ENCODE measurements around the gene PPIL4. TPM values are rescaled to one million over a fixed set of nuclear protein-coding genes. Genes with fewer than 3 reads are reported as not detected.

PPIL4 gene, protein sequence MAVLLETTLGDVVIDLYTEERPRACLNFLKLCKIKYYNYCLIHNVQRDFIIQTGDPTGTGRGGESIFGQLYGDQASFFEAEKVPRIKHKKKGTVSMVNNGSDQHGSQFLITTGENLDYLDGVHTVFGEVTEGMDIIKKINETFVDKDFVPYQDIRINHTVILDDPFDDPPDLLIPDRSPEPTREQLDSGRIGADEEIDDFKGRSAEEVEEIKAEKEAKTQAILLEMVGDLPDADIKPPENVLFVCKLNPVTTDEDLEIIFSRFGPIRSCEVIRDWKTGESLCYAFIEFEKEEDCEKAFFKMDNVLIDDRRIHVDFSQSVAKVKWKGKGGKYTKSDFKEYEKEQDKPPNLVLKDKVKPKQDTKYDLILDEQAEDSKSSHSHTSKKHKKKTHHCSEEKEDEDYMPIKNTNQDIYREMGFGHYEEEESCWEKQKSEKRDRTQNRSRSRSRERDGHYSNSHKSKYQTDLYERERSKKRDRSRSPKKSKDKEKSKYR
- polyA plus RNA-seq: 35.6 TPM
- long read RNA-seq, donor 1, partial matches to known transcripts: 0 of 3 reads
- long read RNA-seq, donor 1, other reads (novel, unspliced or antisense): 0 of 3 reads
- long read RNA-seq, donor 2, transcript PPIL4-201 (13 exons, 2,232 nt): major isoform, 9 of 9 reads
- long read RNA-seq, donor 2, partial matches to known transcripts: 0 of 9 reads
- long read RNA-seq, donor 2, other reads (novel, unspliced or antisense): 0 of 9 reads
- long read RNA-seq, donor 3, transcript PPIL4-201 (13 exons, 2,232 nt): major isoform, 12 of 32 reads
- long read RNA-seq, donor 3, partial matches to known transcripts: 20 of 32 reads
- long read RNA-seq, donor 3, other reads (novel, unspliced or antisense): 0 of 32 reads
- long read RNA-seq, donor 4: 0 reads
- long read RNA-seq, donor 5, transcript PPIL4-201 (13 exons, 2,232 nt): major isoform, 8 of 8 reads
- long read RNA-seq, donor 5, partial matches to known transcripts: 0 of 8 reads
- long read RNA-seq, donor 5, other reads (novel, unspliced or antisense): 0 of 8 reads
- long read RNA-seq, donor 6, partial matches to known transcripts: 5 of 7 reads
- long read RNA-seq, donor 6, other reads (novel, unspliced or antisense): 0 of 7 reads
- long read RNA-seq, donor 7, partial matches to known transcripts: 0 of 1 reads
- long read RNA-seq, donor 7, other reads (novel, unspliced or antisense): 0 of 1 reads
- long read RNA-seq, donor 8, transcript PPIL4-201 (13 exons, 2,232 nt): major isoform, 5 of 10 reads
- long read RNA-seq, donor 8, partial matches to known transcripts: 5 of 10 reads
- long read RNA-seq, donor 8, other reads (novel, unspliced or antisense): 0 of 10 reads
- long read RNA-seq, donor 9, partial matches to known transcripts: 7 of 10 reads
- long read RNA-seq, donor 9, other reads (novel, unspliced or antisense): 0 of 10 reads
- long read RNA-seq, donor 10, transcript PPIL4-201 (13 exons, 2,232 nt): major isoform, 9 of 19 reads
- long read RNA-seq, donor 10, partial matches to known transcripts: 9 of 19 reads
- long read RNA-seq, donor 10, other reads (novel, unspliced or antisense): 0 of 19 reads
- long read RNA-seq, donor 11, transcript PPIL4-201 (13 exons, 2,232 nt): major isoform, 6 of 7 reads
- long read RNA-seq, donor 11, partial matches to known transcripts: 0 of 7 reads
- long read RNA-seq, donor 11, other reads (novel, unspliced or antisense): 0 of 7 reads

DNA sequence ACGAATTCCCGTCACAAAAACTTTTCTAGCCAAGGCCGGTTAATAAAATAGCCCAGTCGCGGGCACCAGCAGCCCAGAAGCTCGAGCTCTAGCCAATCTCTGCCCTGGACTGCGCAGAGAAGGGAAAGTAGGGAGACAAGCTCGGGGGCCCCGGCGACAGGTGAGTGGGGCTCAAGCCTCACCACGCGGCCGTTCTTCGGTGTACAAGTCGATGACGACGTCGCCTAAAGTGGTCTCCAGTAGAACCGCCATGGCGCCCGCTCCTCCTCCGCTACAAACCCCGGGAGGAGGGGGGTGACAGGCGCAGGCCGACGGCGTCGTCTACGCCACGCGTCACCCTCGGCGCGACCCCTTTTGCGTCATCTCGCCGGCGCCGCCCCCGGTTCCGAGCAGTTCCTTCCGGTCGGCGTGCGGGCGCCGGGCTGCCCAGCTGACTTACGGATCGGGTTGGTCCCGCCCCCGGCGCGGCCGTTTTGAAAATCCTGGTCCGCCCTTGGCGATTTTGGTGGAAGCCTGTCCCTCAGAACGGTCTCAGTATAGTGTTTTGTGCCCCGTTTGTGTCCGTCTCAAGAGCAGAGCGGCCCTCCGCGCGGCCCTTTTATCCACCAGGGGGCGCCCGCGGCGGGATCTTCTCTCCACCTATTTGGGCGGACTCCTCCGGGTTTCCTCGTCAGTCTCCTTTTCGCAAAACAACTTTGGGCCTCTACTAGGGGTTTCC is at the start of gene PPIL4:
TSS of gene PPIL4 (minus strand) at position 290 of the 718 bp plus-strand sequence. CDS start at position 252, 38 bp downstream.
- peak; percentile 97 for DNase-seq
- H3K27me3 ChIP-seq (ENCODE audit: control insufficient read depth, insufficient read depth, low read length): peaks cover 9% of the 10 kb centered on the region
- WGBS (ENCODE audit: insufficient coverage, low lambda C conversion rate): 0% methylated on average over 7 of the region's 71 CpGs
- peak within 1 kb of the TSS; percentile 90 for H3K4me3 ChIP-seq (ENCODE audit: low read length)
- H3K4me1 ChIP-seq (ENCODE audit: control insufficient read depth, insufficient read depth, low read length): peaks cover 8% of the 10 kb centered on the region
- H3K9me3 ChIP-seq (ENCODE audit: control insufficient read depth, low read depth, low read length): no peaks in the 10 kb centered on the region
- no peaks in the 10 kb centered on the region for H3K36me3 ChIP-seq (ENCODE audit: control insufficient read depth, insufficient read depth, low read length)
- H3K27ac ChIP-seq (ENCODE audit: low read length): peak within 1 kb of the TSS; percentile 99

DNA sequence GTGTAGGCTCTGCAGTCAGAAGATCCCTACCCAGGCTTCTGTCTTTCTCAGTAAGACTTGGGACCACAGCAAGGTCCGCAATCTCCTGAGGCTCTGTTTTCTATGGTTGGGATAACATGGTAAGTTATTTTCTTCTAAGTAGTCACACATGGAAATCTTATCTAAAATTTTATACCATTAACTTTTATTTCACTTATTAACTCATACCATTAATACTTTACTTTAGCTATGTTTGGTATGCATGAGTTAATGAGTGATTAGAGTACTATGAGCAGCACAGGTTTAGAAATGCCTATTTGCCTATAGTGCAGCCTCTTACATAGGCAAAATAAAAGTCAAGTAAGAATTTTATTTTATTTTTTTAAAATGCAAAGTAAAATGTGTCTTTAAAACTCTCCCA is 47.6 kb upstream of the PPIL4 start:
- no peak overlapping the region for H3K27ac ChIP-seq (ENCODE audit: low read length)
- H3K27me3 ChIP-seq (ENCODE audit: control insufficient read depth, insufficient read depth, low read length): no peaks in the 10 kb centered on the region
- no peaks in the 10 kb centered on the region for H3K9me3 ChIP-seq (ENCODE audit: control insufficient read depth, low read depth, low read length)
- no peak overlapping the region for H3K4me3 ChIP-seq (ENCODE audit: low read length)
- no CpG with 5 or more reads among the region's 1 CpG for WGBS (ENCODE audit: insufficient coverage, low lambda C conversion rate)
- peaks cover 45% of the 10 kb centered on the region for H3K36me3 ChIP-seq (ENCODE audit: control insufficient read depth, insufficient read depth, low read length)
- H3K4me1 ChIP-seq (ENCODE audit: control insufficient read depth, insufficient read depth, low read length): no peaks in the 10 kb centered on the region
- peak in 1 of 2 donors; percentile 17 for DNase-seq

DNA sequence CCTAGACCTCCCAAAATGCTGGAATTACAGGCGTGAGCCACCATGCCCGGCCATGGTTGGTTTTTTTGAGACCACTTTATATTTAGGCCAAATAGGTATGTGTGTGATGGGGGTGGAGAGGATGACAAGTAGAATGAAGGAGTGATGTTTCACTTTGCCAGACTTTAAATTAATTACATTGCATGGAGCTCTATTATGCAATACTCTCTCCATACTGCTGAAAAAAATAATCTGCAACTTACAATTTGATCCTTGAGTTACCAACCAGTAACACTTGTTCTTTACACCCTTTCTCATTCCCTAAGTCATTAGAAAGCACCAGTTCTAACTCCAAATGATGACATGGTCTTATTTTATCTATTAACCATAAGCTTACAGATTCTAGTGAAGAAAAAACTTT is 47.1 kb upstream of the PPIL4 start:
- no CpG with 5 or more reads among the region's 2 CpGs for WGBS (ENCODE audit: insufficient coverage, low lambda C conversion rate)
- no peak overlapping the region for H3K4me3 ChIP-seq (ENCODE audit: low read length)
- no peaks in the 10 kb centered on the region for H3K9me3 ChIP-seq (ENCODE audit: control insufficient read depth, low read depth, low read length)
- no peak for DNase-seq
- H3K27me3 ChIP-seq (ENCODE audit: control insufficient read depth, insufficient read depth, low read length): no peaks in the 10 kb centered on the region
- H3K27ac ChIP-seq (ENCODE audit: low read length): no peak overlapping the region
- H3K36me3 ChIP-seq (ENCODE audit: control insufficient read depth, insufficient read depth, low read length): peaks cover 41% of the 10 kb centered on the region
- no peaks in the 10 kb centered on the region for H3K4me1 ChIP-seq (ENCODE audit: control insufficient read depth, insufficient read depth, low read length)

DNA sequence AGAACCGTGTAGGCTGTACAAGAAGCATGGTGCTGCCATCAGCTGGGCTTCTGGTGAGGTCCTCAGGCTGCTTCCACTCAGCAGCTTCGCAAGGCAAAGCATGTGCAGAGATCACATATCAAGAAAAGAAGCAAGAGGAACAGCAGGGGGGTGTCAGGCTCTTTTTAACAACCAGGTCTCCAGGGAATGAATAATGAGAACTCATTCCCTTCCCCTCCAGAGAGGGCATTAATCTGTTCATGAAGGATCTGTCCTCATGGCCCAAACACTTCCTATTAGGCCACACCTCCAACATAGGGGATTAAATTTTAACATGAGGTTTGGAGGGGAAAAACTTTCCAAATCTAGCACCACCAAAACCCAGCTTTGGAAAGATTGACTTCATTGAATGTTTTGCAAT is 40.3 kb upstream of the PPIL4 start:
- H3K9me3 ChIP-seq (ENCODE audit: control insufficient read depth, low read depth, low read length): no peaks in the 10 kb centered on the region
- 100% methylated on average over 1 of the region's 2 CpGs for WGBS (ENCODE audit: insufficient coverage, low lambda C conversion rate)
- peaks cover 42% of the 10 kb centered on the region for H3K36me3 ChIP-seq (ENCODE audit: control insufficient read depth, insufficient read depth, low read length)

DNA sequence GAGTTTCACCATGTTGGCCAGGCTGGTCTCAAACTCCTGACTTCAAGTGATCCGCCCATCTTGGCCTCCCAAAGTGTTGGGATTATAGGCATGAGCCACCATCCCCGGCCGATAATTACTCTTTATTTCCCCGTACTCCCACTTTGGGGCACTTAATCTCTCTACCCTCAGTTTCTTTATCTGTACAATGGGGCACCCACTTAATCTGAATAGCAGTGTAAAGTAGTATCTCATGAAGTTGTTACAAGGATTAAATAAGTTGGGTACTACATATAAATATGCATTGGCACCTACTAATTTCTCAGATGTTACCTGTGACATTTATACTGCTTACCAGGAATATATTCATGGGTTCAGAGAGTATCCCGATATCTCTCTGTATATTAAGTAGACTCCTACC is 35.5 kb upstream of the PPIL4 start:
- Histone ChIP-seq H3K9me3 (ENCODE audit: control insufficient read depth, low read depth, low read length) (no peaks in the 10 kb centered on the region), H3K36me3 (ENCODE audit: control insufficient read depth, insufficient read depth, low read length) (peaks cover 32% of the 10 kb centered on the region), H3K27ac (ENCODE audit: low read length) (no peak overlapping the region), H3K4me3 (ENCODE audit: low read length) (no peak overlapping the region), H3K4me1 (ENCODE audit: control insufficient read depth, insufficient read depth, low read length) (no peaks in the 10 kb centered on the region), H3K27me3 (ENCODE audit: control insufficient read depth, insufficient read depth, low read length) (no peaks in the 10 kb centered on the region)
- no CpG with 5 or more reads among the region's 5 CpGs for WGBS (ENCODE audit: insufficient coverage, low lambda C conversion rate)
- DNase-seq: no peak

More for the DNA sequence above, 40.3 kb upstream of the PPIL4 start:
- Histone ChIP-seq H3K4me3 (ENCODE audit: low read length) (no peak overlapping the region), H3K4me1 (ENCODE audit: control insufficient read depth, insufficient read depth, low read length) (no peaks in the 10 kb centered on the region), H3K27me3 (ENCODE audit: control insufficient read depth, insufficient read depth, low read length) (no peaks in the 10 kb centered on the region), H3K27ac (ENCODE audit: low read length) (no peak overlapping the region)
- DNase-seq: no peak

DNA sequence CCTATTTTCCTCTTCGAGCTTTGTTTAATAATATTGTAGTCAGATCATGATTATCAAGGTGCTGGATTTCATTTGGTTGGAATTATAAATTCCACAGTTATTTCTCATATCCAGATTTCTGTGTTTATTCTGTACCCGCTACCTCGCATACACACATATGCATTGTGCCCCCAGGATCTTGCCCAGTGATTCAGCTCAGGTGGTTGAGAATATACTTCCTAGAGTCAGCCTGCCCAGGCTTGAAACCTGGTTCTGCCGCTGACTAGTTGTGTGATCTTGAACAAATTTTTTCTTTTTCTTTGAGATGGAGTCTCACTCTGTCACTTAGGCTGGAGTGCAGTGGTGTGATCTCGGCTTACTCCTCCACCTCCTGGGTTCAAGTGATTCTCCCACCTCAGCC is 35.0 kb upstream of the PPIL4 start:
- no peak overlapping the region for H3K4me3 ChIP-seq (ENCODE audit: low read length)
- peaks cover 32% of the 10 kb centered on the region for H3K36me3 ChIP-seq (ENCODE audit: control insufficient read depth, insufficient read depth, low read length)
- H3K27ac ChIP-seq (ENCODE audit: low read length): no peak overlapping the region
- no peaks in the 10 kb centered on the region for H3K27me3 ChIP-seq (ENCODE audit: control insufficient read depth, insufficient read depth, low read length)
- no peaks in the 10 kb centered on the region for H3K9me3 ChIP-seq (ENCODE audit: control insufficient read depth, low read depth, low read length)
- no CpG with 5 or more reads among the region's 5 CpGs for WGBS (ENCODE audit: insufficient coverage, low lambda C conversion rate)
- H3K4me1 ChIP-seq (ENCODE audit: control insufficient read depth, insufficient read depth, low read length): no peaks in the 10 kb centered on the region
- no peak for DNase-seq

DNA sequence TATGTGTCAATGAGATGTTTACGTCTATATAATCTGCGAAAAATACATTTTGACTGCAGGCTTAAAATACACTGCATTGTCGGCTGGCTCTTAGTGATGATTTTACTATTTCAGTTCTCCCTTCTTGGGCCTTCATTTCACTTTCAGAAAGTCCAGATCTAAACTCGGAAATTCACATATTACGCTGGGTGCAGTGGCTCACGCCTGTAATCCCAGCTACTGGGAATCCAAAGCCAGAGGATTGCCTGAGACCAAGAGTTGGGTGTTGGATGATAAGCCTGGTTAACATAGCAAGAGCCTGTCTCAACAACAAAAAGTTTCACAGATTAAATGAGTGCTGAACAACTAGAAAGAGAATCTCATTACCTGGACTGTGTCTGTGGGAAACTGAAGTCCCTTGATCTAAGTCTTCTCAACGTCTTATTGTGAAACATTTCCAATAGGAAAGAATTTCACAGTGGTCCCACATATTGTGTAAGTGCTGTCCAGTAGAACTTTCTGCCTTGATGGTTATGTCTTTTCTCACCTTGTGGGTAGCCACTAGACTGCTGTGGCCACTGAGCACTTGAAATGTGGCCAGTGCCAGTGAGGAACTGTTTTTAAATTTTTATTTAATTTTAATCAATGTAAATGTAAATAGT is 22.2 kb upstream of the PPIL4 start:
- Histone ChIP-seq H3K4me3 (ENCODE audit: low read length) (no peak overlapping the region), H3K27me3 (ENCODE audit: control insufficient read depth, insufficient read depth, low read length) (peaks cover 8% of the 10 kb centered on the region), H3K9me3 (ENCODE audit: control insufficient read depth, low read depth, low read length) (peaks cover 3% of the 10 kb centered on the region), H3K27ac (ENCODE audit: low read length) (no peak overlapping the region), H3K36me3 (ENCODE audit: control insufficient read depth, insufficient read depth, low read length) (peaks cover 4% of the 10 kb centered on the region), H3K4me1 (ENCODE audit: control insufficient read depth, insufficient read depth, low read length) (no peaks in the 10 kb centered on the region)
- 100% methylated on average over 3 of the region's 7 CpGs for WGBS (ENCODE audit: insufficient coverage, low lambda C conversion rate)
- DNase-seq: no peak

DNA sequence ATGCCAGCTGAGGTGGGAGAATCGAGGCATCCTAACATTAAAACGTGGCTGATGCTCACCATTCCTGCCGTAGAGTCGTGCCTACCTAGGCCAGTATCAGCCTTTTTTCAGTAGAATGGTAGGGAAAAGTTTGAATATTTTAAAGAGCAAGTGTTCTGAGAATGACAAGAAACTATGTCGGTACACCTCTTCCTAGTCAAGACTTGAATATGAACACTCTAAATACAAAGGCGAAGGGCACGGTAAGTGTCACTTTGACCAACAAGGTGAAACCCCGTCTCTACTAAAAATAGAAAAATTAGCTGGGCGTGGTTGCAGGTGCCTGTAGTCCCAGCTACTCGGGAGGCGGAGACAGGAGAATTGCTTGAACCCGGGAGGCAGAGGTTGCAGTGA is 21.3 kb upstream of the PPIL4 start:
- peaks cover 3% of the 10 kb centered on the region for H3K9me3 ChIP-seq (ENCODE audit: control insufficient read depth, low read depth, low read length)
- H3K4me3 ChIP-seq (ENCODE audit: low read length): peak overlapping the region; percentile 95
- DNase-seq: no peak
- peaks cover 8% of the 10 kb centered on the region for H3K27me3 ChIP-seq (ENCODE audit: control insufficient read depth, insufficient read depth, low read length)
- no peaks in the 10 kb centered on the region for H3K4me1 ChIP-seq (ENCODE audit: control insufficient read depth, insufficient read depth, low read length)
- no peaks in the 10 kb centered on the region for H3K36me3 ChIP-seq (ENCODE audit: control insufficient read depth, insufficient read depth, low read length)
- 20% methylated on average over 1 of the region's 12 CpGs for WGBS (ENCODE audit: insufficient coverage, low lambda C conversion rate)
- peak overlapping the region; percentile 79 for H3K27ac ChIP-seq (ENCODE audit: low read length)

Data from large intestine (tissue), 12 donors.